LNCAP (cell line): ENCODE measurements around the gene POU3F1.

Experiments
- CTCF ChIP-seq: fragments of 450-650 bp; IDR thresholded peaks from 2 replicates; pipeline ENCODE4 v1.5.1; 2017; ENCODE audit warnings: mild to moderate bottlenecking

Gene POU3F1

DNA sequence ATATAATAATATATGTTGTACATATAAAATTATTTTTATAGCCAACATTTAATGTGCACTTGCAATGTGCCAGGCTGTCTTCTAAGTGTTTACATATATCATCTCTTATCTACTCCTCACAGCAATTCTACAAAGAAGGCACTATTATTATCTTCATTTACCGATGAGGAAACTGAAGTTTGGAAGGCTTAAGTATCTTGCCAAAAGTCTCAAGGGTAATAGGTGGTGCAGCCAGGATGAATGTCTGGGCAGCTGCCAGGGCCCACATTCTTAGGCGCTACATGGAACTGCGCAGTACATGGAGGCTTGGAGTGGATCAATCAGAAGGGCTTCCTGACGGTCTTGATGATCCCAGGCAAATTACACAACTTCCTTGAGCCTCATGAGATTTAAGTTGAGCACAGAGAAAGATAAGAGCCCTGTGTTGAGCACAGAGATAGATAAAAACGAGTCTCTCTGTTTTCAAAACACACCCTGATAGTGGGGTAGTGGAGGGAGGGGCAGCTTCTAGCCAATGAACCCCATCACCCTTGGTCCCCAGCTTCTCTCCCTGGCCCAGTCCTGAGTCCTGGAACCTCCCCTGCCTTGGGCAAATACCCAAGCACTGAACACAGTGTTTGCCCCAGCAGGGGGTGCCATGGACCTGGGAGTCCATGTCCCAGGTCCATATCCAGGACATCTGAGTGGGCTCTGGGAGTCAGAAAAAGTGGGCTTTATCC lies 9.2 kb downstream of the POU3F1 start:
- TF ChIP-seq CTCF = peak; percentile 50

GRCh38 chr1:38034871-38035270 lies 11.7 kb downstream of the POU3F1 start:
- no peak for TF ChIP-seq CTCF

DNA sequence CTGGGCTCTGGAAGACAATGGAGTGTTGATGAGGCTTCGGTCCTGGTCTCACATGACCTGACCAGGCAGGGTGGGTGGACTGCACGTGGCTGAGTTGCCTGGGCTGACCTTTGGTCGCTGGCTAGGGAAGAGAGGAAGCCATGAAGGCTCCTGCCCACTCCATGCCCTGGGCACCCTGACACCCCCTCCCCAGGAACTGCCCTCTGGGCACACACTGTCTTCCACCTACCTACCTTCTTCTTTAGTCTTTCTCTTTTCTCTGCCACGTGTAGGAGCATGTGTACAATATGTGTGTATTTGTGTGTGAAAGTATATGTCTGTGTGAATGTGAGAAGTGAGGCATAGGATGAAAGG lies 15.1 kb downstream of the POU3F1 start:
- TF ChIP-seq CTCF = no peak

- no peak for TF ChIP-seq CTCF
Observed at GRCh38 chr1:38030596-38031512, 15.7 kb downstream of the POU3F1 start.

- TF ChIP-seq CTCF = no peak
Observed at GRCh38 chr1:38029685-38030511, 16.7 kb downstream of the POU3F1 start.

DNA sequence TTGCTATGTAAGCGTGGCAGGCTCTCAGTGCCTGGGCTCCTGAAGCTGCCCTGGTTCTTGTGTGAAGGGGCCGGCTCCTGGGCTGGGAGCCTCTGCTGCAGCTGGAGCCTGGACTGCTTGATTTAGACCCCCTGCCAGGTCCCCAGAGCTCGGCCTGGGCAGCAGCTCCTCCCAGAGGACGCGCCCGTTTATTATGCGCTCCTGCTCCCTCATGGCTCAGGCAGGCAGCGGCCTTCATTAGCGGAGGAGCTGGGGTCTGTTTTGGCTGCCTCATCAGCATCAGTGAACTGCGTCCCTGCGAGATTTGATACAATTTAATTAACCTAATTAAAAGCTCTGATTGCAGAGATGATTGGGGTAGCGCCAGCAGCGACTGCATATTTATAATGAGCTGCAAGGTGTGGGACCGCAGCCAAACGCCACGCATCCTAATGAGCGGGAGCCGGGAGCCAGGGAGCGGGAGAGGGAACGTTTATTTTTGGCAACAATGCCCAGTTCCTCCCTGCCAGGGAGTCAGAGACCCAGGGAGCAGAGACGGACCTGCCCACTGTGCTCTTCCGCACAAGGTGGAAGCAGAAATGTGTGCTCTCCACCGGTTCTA lies 17.4 kb downstream of the POU3F1 start:
- no peak for TF ChIP-seq CTCF

DNA sequence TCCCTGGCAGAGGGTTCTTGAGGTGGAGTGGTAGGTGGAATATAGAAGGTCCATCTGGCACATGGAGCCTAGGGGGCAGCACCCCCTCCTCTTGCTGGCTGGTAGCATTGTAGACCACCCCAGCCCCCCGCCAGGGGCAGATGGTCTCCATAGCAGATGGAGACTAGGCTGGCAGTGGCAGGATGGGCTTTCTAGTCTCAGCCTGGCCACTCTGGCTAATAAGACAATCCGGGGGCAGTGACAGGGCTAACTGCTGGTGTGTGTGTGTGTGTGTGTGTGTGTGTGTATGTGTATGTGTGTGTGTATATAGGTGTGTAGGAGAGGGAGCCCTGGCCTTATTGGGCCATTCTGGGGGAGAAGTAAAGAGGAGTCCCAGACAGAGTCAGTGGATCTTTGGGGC lies 17.9 kb downstream of the POU3F1 start:
- no peak for TF ChIP-seq CTCF
